SIG-M5 treated with dmso at 0.1 percent for 504 hours (cell line): ENCODE results near the gene DCBLD2.

Experiments
- DNase-seq: peaks from one replicate; lab custom pipeline; 2025; ENCODE audit not compliant: unreplicated experiment; lab: John Stamatoyannopoulos, UW

DCBLD2 gene, protein sequence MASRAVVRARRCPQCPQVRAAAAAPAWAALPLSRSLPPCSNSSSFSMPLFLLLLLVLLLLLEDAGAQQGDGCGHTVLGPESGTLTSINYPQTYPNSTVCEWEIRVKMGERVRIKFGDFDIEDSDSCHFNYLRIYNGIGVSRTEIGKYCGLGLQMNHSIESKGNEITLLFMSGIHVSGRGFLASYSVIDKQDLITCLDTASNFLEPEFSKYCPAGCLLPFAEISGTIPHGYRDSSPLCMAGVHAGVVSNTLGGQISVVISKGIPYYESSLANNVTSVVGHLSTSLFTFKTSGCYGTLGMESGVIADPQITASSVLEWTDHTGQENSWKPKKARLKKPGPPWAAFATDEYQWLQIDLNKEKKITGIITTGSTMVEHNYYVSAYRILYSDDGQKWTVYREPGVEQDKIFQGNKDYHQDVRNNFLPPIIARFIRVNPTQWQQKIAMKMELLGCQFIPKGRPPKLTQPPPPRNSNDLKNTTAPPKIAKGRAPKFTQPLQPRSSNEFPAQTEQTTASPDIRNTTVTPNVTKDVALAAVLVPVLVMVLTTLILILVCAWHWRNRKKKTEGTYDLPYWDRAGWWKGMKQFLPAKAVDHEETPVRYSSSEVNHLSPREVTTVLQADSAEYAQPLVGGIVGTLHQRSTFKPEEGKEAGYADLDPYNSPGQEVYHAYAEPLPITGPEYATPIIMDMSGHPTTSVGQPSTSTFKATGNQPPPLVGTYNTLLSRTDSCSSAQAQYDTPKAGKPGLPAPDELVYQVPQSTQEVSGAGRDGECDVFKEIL

DNA sequence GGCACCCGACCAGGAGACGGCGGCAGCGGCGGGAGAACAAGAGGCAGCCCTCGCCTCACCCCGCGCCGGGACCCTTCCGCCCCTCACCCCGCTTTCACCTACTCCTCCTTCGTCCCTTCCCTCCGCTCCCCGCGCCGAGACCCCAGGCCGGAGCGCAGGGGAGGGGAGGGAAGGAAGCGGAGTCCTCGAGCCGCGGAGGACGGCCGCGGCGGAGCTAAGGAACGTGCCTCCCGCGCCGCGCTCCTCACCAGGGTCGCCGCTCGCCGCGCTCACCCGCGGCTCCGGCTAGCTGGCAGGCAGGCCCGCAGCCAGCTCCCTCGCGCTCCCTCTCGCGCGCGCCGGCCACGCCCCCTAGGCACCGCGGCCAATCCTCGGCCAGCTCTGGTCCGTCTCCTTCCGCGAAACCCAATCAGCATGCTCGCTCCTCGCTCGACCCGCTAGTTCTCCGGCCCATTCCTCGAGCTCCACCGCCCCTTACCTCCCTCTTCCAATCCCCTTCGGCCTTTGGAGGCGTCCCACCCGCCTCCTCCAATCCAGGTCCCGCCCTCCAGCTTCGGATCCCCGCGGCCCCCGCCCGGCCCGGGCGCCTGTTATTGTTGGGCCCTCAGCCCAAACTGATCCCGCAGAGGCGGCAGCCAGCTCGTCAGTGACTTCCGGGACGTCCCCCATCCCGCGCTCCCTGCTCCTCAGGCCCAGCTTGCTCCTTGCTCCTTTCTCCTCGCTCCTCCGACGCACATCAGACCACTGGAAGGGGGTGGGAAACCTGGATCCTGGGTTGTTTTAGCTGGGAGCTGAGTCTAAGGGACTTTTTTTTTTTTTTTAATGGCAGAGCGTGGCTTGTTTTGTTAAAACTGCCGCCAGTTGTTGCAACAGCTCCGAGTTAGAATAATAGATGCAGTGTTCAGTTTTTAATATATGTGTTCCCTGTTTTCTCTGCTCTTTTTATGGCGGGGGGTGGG, at the start of gene DCBLD2:
TSS of gene DCBLD2 (minus strand) at position 304 of the 959 bp plus-strand sequence. CDS start 369 bp downstream, outside the sequence.
- DNase-seq: peak; percentile 99

DNA sequence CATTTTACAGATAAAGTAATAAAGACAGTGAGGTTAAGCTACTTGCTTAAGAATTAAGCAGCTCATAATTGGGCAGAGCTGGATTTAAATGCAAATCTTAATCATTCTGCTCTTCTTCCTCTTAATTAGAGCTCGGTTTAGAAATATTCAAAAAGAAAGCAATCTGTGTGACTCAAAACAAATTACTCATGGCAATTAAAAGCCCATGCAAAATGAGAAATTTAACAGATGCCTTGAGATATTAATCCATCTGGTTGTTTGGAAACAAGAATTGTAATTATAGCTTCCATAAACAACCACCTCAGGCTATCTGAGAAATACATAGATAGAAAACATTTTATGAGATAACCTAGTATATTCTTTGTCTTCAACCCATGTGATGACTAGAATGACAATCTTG, 44.2 kb upstream of the DCBLD2 start:
- DNase-seq: no peak

DNA sequence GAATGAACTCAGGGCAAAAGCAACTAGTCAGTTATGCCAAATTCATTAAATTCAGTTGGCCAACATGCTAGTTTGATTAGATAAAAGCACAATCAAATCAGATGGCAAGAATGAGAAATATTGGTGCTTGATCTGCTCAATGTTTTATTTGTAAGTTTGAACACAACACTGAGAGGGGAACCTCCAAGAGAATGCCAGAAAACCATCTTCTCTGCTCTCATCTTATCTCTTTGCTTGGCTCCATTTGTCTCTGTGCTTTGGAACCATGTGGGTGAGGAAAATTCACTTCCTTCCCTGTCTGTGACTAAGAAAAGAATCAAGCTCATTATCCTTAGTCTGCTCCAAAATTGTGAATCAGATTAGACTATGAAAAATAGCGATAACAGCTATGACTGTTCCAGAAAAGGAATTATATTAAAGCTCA, 43.6 kb upstream of the DCBLD2 start:
- no peak for DNase-seq

DNA sequence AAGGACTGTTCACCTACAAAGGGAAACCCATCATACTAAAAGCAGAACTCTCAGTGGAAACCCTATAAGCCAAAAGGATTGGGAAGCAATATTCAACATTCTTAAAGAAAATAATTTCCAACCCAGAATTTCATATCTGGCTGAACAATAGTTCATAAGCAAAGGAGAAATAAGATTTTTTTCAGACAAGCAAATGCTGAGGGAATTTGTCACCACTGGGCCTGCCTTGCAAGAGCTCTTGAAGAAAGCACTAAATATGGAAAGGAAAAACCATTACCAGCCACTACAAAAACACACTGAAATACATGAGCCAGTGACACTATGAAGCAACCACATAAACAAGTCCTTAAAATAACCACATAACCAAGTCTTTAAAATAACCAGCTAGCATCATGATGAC, 28.9 kb upstream of the DCBLD2 start:
- no peak for DNase-seq

DNA sequence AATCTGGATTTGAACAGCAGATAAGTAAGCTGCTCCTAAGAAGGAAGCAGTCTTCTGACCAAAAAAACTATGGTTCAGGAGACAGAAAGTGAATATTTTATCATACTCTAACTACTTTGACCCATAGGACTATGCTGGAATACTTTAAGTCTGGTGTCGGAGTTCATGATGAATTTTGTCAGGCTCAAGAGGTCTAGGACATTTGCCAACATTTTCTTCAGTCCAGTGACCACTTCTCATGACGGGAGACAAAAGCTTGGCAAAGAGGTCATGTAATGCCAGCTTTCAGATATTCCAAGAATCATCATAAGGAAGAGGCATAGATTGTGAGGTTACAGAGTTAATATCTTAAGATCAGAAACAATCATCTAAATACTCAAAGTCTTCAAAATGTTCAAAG, 20.5 kb upstream of the DCBLD2 start:
- no peak for DNase-seq

DNA sequence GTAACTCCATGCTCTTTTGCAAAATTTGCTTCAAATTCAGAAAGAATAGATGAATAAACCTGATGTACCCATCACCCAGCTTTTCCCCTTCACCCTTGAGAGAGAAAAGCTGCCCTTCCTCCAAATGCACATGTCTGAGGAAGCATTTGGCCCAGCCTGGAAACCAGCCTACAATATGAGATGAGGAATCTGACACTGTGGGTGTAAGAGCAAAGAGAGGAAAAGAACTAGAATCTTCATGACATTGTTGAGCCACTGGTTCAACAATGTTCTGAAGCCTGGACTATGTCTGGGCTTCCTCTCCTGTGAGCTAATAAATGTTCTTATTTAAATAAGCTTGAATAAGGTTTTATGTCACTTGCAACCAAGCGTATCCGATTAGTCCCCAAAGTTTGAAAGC, 18.7 kb upstream of the DCBLD2 start:
- no peak for DNase-seq

DNA sequence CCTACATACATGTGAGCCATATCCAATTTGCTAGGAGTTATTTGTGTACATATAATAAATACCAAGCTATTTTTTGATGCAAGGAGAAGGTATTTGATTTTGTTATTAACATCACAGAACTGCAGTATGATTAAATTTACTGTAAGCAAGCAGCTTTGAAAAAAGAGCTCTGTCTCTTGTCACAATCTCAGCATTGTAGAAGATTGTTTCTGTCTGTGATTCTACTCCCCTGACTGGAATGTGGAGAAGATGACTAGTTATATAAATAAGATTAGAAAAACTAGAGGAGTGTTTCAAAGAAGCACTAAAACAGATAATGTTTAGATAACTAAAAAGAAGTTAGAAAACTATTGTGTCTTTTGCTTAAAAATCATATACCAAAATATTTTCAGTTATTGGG, 17.1 kb upstream of the DCBLD2 start:
- no peak for DNase-seq

DNA sequence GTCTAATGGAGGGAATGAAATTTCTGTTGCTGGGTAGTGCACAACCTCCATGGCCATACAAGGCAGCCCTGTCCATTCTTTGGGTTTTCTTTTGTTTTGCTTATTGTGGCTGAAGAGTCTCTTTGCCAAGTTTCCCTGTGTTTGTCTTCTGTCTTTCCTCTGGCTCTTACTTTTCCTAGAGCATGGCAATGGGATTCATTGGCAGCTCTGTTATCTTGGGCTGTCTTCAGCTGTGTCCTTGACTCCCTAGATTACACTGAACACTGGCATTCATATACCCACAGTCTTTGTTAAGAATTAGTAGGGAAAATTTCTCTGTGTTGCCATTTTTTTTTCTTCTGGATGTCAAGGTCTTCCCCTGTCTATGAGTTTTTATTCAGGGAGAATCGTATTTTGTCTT, 16.1 kb upstream of the DCBLD2 start:
- DNase-seq: no peak

DNA sequence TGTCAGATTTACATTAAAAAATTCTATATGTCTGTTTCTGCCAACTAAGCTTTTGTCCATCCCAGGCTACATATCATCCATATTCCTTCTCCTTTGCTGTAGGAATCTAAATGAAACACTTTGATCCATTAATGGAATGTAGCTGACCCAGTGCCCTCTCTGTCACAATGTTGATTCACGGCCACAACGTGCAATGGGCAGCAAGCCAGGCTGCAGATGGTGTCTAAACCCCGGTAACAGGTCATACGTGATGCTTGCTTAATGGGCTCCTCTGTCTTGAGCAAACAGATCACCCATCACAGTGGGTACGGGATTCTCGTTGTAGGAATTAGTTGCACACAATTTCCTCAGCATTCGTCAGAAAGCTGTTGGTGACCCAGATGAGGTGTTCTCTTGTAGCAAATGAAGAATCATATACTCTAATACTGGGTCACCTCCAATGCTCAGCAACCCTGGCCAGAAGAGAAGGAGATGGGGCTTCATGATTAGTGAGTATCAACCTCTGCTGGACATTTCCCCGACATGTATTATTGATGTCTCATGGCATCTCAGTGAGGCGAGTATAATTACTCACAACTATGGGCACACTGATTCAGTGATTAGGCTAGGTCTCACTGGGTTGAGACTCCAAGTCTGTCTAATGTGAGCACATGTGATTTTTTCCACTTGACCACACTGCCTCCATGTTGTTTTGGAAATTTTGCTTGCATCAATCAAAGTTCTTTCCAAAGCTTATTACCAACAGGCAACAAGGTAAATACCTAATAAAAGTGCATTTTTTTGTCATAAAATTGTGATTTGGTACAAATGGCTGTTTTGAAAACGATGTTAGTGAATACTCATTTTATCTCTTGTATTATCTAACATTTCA, 12.9 kb upstream of the DCBLD2 start:
- DNase-seq: no peak

DNA sequence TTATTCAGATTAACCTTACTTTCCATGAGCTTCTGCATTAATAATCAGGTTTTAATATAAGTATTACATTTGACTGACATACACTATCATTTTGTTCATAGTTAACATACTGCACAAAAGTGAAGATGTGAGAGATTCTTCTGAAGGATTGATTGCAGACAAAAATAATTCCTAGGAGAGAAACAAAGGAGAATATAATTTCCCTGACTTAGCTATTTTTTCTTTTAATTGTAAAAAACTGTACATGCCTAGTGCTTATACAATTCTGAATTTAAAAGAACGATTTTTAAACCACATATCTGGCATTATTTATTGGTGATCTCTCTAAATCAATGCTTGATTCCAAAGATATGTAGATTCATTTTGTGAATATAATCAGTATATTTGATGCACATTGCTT, 11.0 kb upstream of the DCBLD2 start:
- no peak for DNase-seq

DNA sequence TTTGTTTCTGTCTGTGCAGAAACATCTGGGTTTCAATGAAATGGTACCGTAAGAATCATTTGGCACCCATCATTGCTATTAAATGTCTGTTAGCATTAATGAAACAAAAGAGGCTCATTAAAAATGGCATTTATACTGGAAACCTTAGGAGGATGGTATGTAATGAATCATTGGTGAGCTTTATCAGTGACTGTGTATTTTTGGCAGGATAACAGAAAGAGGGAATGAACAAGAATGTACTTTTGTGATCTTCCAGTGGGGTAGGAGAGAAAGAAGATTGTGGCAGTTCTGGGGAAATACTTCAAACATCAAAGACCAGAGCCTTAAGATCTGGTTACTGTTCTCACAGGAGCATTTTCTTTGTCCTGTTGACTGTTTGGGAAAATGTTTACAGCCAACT, 4.7 kb upstream of the DCBLD2 start:
- DNase-seq: no peak

DNA sequence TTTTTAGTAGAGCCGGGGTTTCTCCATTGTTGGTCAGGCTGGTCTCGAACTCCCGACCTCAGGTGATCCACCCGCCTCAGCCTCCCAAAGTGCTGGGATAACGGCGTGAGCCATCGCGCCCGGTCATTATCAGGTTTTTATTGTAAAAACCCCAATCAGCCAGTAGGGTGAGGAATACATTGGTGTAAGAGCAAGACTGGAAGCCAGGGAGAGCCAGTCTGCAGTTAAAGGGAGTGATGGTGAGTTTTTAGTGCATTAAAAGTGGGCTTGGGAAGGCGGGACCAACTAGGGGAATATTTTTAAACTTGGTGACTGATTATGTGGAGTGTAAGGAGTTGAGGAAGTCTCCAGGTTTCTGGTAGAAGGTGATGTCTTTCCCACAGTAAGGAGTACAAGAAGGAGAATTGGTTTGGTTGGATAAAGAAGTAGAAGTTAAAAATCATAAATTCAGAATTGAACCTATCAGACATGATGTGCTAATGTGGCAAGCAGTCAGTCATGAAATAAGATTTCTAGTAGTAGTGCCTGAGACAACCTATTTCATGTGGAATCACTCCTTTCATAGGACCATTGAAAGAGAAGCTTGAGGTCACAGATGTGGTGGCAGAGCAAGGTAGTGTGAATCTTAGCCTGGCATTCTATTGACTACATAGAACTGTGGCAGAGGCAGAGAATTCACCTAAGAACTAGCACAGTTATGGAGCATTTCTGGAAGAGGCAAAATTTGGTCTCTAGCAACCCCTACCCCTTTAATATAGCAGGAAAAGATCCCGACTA, 2.4 kb upstream of the DCBLD2 start:
- DNase-seq: no peak

DNA sequence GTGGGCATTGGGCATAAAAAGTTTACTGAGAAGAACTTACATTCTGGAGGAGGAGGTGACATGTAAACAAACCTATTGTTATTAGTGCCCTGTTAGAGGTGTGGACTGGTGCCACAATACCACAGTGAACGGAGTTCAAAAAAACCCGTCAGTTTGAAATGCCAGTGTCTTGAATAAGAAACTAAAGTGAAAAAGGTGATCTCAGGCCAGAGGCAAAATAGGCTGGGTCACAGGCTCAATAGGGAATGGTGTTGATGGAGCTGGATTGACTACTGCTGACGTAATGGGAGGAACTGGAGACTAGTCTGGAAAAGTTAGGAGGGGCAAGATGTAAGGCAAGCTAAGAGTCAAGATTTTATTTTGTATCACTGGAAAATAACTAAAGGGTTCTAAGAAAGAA, 1.6 kb upstream of the DCBLD2 start:
- no peak for DNase-seq

DNA sequence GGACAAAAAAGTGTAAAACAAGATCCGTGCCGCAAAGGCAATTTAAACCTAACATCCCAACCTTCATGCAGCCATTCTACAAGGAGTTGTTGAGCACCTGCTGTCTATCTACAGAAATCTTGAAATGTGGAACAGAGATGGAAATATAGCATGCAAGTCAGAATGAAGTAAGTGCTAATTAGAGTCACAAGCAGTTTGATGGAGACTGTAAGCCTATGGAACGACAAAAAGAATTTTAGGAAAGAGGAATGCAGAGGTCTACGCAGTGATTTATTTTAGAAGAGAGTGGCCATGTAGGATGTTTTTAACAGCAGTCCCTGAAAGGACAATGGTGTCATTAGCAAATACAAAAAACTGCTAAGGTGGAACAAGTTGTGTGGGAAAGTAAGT, 851 bp upstream of the DCBLD2 start:
- no peak for DNase-seq

DNA sequence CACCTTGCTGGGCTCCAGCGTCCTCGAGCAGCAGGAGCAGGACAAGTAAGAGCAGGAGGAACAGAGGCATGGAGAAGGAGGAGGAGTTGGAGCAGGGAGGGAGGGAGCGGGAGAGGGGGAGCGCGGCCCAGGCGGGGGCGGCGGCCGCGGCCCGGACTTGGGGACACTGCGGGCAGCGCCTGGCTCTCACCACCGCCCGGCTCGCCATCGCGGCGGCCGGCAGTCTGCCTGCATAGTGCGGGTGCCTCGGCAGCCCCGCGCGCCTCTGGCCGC, 440 bp downstream of the DCBLD2 start:
- no peak for DNase-seq

DNA sequence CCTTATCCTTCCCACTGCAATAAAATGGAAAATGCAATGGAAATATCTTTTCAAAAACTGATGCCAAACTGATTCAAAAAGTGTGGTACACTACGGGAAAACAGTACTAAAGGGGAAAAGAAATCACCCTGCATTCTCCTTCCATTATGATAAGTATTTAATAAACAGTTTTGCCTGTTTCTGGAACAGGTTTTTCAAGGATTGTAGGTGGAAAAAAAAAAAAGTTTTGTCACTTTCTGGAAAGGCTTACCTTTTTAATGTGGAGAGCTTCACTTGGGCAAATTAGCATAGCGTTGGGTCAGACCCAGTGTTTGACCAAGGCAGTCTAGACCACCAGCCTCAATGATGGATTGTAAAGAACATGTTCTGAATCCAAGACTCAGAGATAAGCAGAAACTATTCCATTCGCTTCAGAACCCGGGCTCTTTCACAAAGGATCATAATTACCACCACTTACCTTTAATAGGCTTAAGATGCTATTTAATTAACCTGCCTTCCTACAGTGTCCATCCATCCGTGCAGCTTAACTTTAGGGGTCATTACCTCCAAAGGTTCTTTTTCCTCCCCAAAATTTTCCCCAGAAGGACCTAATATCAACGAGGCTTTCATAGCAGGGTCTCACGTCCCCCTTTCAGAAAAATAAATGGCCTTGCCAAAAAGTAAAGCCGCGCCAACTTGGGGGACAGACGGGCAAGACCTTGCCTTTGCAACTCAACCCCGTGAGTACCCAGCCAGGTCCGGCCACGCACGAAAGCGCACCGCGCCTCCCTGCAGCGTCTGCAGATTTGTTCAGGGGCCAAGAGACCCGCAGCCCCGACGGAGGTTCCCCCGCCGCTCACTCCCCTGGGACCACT, 1.0 kb downstream of the DCBLD2 start:
- no peak for DNase-seq

DNA sequence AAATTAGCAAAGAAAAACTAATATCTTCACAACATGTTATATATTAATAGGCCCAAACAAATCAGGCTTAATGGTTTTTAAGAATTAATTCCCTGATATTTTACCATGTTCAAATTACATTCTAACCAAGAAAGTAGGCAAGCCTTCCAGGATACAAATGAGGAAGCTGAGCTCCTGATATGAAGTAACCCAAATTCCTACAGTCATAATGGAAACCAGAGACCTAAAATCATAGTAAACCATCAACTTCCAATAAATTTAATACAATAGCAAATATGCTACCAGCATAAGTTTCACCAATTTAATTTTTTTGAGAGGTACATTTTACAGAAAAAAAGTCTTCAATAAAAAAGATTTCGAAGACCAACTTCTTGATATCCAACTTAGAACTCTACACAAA, 3.8 kb downstream of the DCBLD2 start:
- no peak for DNase-seq

DNA sequence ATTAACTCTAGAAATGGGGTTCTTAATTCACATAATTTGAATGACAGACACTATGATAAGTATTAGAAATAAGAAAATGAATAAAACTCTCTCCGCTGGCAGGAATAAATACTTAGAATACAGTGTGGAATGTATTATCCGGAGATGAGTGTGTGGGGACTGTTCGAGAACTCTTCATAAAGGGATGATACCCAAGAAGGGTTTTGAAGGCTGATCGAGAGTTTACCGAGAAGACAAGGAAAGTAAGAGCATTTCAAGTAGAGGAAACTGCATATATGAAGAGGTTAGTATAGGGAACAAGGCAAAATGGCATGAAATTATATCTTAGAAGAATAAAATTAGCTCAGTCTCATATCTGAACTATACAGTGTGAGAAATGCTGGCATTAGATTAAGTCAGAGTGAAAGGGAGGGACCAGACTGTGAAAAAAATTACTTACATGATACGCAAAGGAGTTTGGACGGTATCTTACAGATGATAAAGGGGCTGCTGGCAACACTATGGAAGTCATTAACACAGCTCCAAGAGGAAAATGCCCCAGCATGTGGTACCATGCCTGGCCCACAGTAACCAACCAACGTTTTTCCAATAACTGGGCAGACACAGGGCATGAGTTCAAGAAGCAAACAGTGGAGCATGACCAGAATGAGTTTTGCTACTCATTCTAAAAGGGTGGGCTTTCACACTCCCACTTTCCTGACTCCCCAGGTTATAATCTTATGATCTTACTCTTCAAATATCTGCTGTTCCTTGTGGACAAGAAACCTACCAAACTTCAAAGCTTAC, 6.5 kb downstream of the DCBLD2 start:
- DNase-seq: no peak
